Loucy (cell line): ENCODE results near the gene MTFR2.
A peak's percentile ranks its signal among the peaks of the same experiment; 100 is the strongest.

Source experiments
- H2AFZ ChIP-seq: fragments of 200-600 bp; sonication (generic); 2 replicates; pipeline ENCODE4 v1.6.0; 2016; ENCODE audit warnings: antibody characterized with exemption, mild to moderate bottlenecking, low read length, moderate library complexity
- H3F3A ChIP-seq: fragments of 200-600 bp; 2 replicates; pipeline ENCODE4 v1.6.0; 2016; ENCODE audit warnings: antibody characterized with exemption, low read depth, mild to moderate bottlenecking
- H3K27me3 ChIP-seq: fragments of 200-600 bp; sonication (generic); 2 replicates; pipeline ENCODE4 v1.6.1; 2014; ENCODE audit warnings: low read length, mild to moderate bottlenecking; ENCODE audit not compliant: insufficient read depth, poor library complexity, severe bottlenecking
- H3K36me3 ChIP-seq: fragments of 200-600 bp; sonication (generic); 2 replicates; pipeline ENCODE4 v1.6.1; 2016; ENCODE audit warnings: low read length; ENCODE audit not compliant: insufficient read depth
- H3K4me1 ChIP-seq: fragments of 200-600 bp; sonication (generic); 2 replicates; pipeline ENCODE4 v1.5.1; 2014; ENCODE audit warnings: low read length, mild to moderate bottlenecking; ENCODE audit not compliant: insufficient read depth, poor library complexity, severe bottlenecking
- H3K4me2 ChIP-seq: fragments of 200-600 bp; sonication (generic); 2 replicates; pipeline ENCODE4 v1.6.0; 2014; ENCODE audit warnings: antibody characterized with exemption, low read length, low read depth, mild to moderate bottlenecking; ENCODE audit not compliant: poor library complexity, severe bottlenecking
- H3K4me3 ChIP-seq: fragments of 200-600 bp; sonication (generic); 2 replicates; pipeline ENCODE4 v1.5.1; 2014; ENCODE audit warnings: low read length, mild to moderate bottlenecking, mixed read lengths; ENCODE audit not compliant: poor library complexity, severe bottlenecking
- H3K79me2 ChIP-seq: fragments of 200-600 bp; sonication (generic); 2 replicates; pipeline ENCODE4 v1.6.1; 2014; ENCODE audit warnings: low read length; ENCODE audit not compliant: insufficient read depth
- H3K9ac ChIP-seq: fragments of 200-600 bp; sonication (generic); 2 replicates; pipeline ENCODE4 v1.6.0; 2014; ENCODE audit warnings: mild to moderate bottlenecking, low read depth, low read length, moderate library complexity; ENCODE audit not compliant: poor library complexity, severe bottlenecking
- H3K9me2 ChIP-seq: fragments of 200-600 bp; sonication (generic); replicated peaks from 2 replicates; pipeline ENCODE4 v1.6.1; 2016; ENCODE audit warnings: low read depth, low read length, mixed read lengths
- H3K9me3 ChIP-seq: fragments of 200-600 bp; sonication (generic); 2 replicates; pipeline ENCODE4 v1.6.1; 2014; ENCODE audit warnings: mild to moderate bottlenecking, antibody characterized with exemption, low read length, low read depth; ENCODE audit not compliant: insufficient read depth
- H4K20me1 ChIP-seq: fragments of 200-600 bp; sonication (generic); 2 replicates; pipeline ENCODE4 v1.6.0; 2014; ENCODE audit warnings: antibody characterized with exemption, low read length, mild to moderate bottlenecking; ENCODE audit not compliant: insufficient read depth, poor library complexity, severe bottlenecking
- CTCF ChIP-seq: fragments of 200-600 bp; sonication (generic); conservative IDR thresholded peaks from 2 replicates; pipeline ENCODE4 v1.5.1; 2014; ENCODE audit warnings: mild to moderate bottlenecking, antibody characterized with exemption, low read length
- EZH2phosphoT487 ChIP-seq: fragments of 200-600 bp; IDR thresholded peaks from 2 replicates; pipeline ENCODE4 v1.6.1; 2018; ENCODE audit warnings: antibody characterized with exemption, mild to moderate bottlenecking, moderate library complexity, borderline replicate concordance

The MTFR2 gene

GRCh38 chr6:136253734-136254133, 3.6 kb upstream of the MTFR2 start:
- Histone ChIP-seq H3K9me3 (no peaks in the 10 kb centered on the region), H3K4me2 (no peak overlapping the region), H2AFZ (no peak overlapping the region), H3F3A (peaks cover 6% of the 10 kb centered on the region), H3K4me3 (no peak overlapping the region), H3K36me3 (peaks cover 22% of the 10 kb centered on the region), H4K20me1 (peaks cover 13% of the 10 kb centered on the region), H3K27me3 (no peaks in the 10 kb centered on the region), H3K79me2 (peaks cover 13% of the 10 kb centered on the region), H3K9me2 (no peaks in the 10 kb centered on the region), H3K9ac (no peak overlapping the region), H3K4me1 (peaks cover 8% of the 10 kb centered on the region)
- TF ChIP-seq CTCF (no peak), EZH2phosphoT487 (no peak)

GRCh38 chr6:136252441-136252840, 2.3 kb upstream of the MTFR2 start:
- Histone ChIP-seq H4K20me1 (peaks cover under 1% of the 10 kb centered on the region), H3K27me3 (no peaks in the 10 kb centered on the region), H3K4me1 (peaks cover 13% of the 10 kb centered on the region), H2AFZ (no peak overlapping the region), H3K4me3 (no peak overlapping the region), H3K79me2 (peaks cover 24% of the 10 kb centered on the region), H3F3A (peaks cover 6% of the 10 kb centered on the region), H3K4me2 (no peak overlapping the region), H3K36me3 (peaks cover 9% of the 10 kb centered on the region), H3K9me3 (no peaks in the 10 kb centered on the region), H3K9ac (no peak overlapping the region), H3K9me2 (no peaks in the 10 kb centered on the region)
- TF ChIP-seq EZH2phosphoT487 (no peak), CTCF (no peak)

GRCh38 chr6:136251394-136251793, 1.3 kb upstream of the MTFR2 start:
- Histone ChIP-seq H3K9me2 (no peaks in the 10 kb centered on the region), H3K4me2 (peak overlapping the region; percentile 86), H3K36me3 (no peaks in the 10 kb centered on the region; the same call in 1 of the 2 replicates), H3K27me3 (no peaks in the 10 kb centered on the region), H3K4me1 (peaks cover 15% of the 10 kb centered on the region), H3K79me2 (peaks cover 34% of the 10 kb centered on the region), H3F3A (peaks cover 6% of the 10 kb centered on the region), H2AFZ (no peak overlapping the region), H3K4me3 (peak overlapping the region; percentile 92), H3K9ac (no peak overlapping the region), H3K9me3 (no peaks in the 10 kb centered on the region), H4K20me1 (no peaks in the 10 kb centered on the region)
- TF ChIP-seq EZH2phosphoT487, result no peak
- TF ChIP-seq CTCF, result no peak
